Endothelial cell of umbilical vein (primary cell): ENCODE results near the gene NAT10. TPM values are rescaled to one million over a fixed set of nuclear protein-coding genes. Genes with fewer than 3 reads are reported as not detected.

Source experiments
- BruUV-seq: library from RNA; stranded (reverse); fragments of 400-500 nt; replicated peaks from 2 replicates; lab custom pipeline; 2021; lab: Mats Ljungman, UMichigan
- CTCF ChIA-PET: fragments of 300-600, 350-600 bp; sonication (Branson Sonifier 250); formaldehyde crosslinking; loops from one replicate; lab custom pipeline; 2021; ENCODE audit warnings: antibody characterized with exemption, inconsistent platforms; lab: Charles Lee
- POLR2A ChIA-PET: fragments of 300-600, 350-600 bp; sonication (Branson Sonifier 250); formaldehyde crosslinking; loops from one replicate; lab custom pipeline; 2021; ENCODE audit warnings: antibody characterized with exemption, inconsistent platforms; lab: Charles Lee
- DNase-seq: peaks from one replicate; pipeline ENCODE4 v3.0.0-alpha.2; 2011; ENCODE audit warnings: low read depth, low spot score
- FAIRE-seq: peaks from 2 replicates; lab custom pipeline; 2011; peaks lifted over from hg19 to GRCh38; lab: Jason Lieb, UNC
- H2AFZ ChIP-seq: 2 replicates; pipeline ENCODE4 v1.6.0; 2012; ENCODE audit warnings: low read depth, low read length, control low read depth, inconsistent platforms
- H3K27ac ChIP-seq: 2 replicates; pipeline ENCODE4 v1.5.1; 2011; ENCODE audit warnings: low read depth, mild to moderate bottlenecking, control low read depth, low read length, moderate library complexity; ENCODE audit not compliant: insufficient read depth
- H3K27me3 ChIP-seq, 2 experiments: 2 replicates each; pipeline versions ENCODE4 v1.6.0 to v1.6.1; 2011; ENCODE audit warnings: low read length in 2 of 2, mixed read lengths in 1 of 2; ENCODE audit not compliant: control insufficient read depth in 2 of 2, insufficient read depth in 2 of 2
- H3K36me3 ChIP-seq, 2 experiments: 2 replicates in 1 of 2; 3 replicates in 1 of 2; pipeline ENCODE4 v1.5.1; 2011; ENCODE audit warnings: low read length in 2 of 2, mild to moderate bottlenecking in 1 of 2, moderate library complexity in 1 of 2; ENCODE audit not compliant: control insufficient read depth in 2 of 2, insufficient read depth in 2 of 2; ENCODE audit errors: extremely low read depth in 1 of 2
- H3K4me1 ChIP-seq: 3 replicates; pipeline ENCODE4 v1.5.1; 2011; ENCODE audit warnings: mild to moderate bottlenecking, low read length; ENCODE audit not compliant: control insufficient read depth, insufficient read depth; ENCODE audit errors: extremely low read depth
- H3K4me2 ChIP-seq: 2 replicates; pipeline ENCODE4 v1.6.1; 2011; ENCODE audit warnings: low read length, control low read depth, mixed read lengths; ENCODE audit not compliant: insufficient read depth
- H3K4me3 ChIP-seq, 3 experiments: fragments of 200-600 bp in 1 of 3; sonication (generic), shearing (Covaris generic) in 1 of 3; replicated peaks in 1 of 3; 2 replicates each; pipeline ENCODE4 v1.5.1; 2011 to 2016; ENCODE audit warnings: control low read depth in 3 of 3, low read length in 3 of 3, mild to moderate bottlenecking in 2 of 3, inconsistent platforms in 1 of 3, low read depth in 1 of 3, moderate library complexity in 1 of 3; ENCODE audit not compliant: insufficient read depth in 1 of 3
- H3K79me2 ChIP-seq: 2 replicates; pipeline ENCODE4 v1.6.0; 2012; ENCODE audit warnings: low read length, inconsistent platforms; ENCODE audit not compliant: control insufficient read depth, insufficient read depth
- H3K9ac ChIP-seq: replicated peaks from 2 replicates; pipeline ENCODE3; 2011; ENCODE audit warnings: low read length, control low read depth; ENCODE audit not compliant: insufficient read depth; ENCODE audit errors: extremely low read depth
- H3K9me1 ChIP-seq: replicated peaks from 3 replicates; pipeline ENCODE4 v1.6.0; 2011; ENCODE audit warnings: mild to moderate bottlenecking, low read length; ENCODE audit not compliant: control insufficient read depth, insufficient read depth; ENCODE audit errors: extremely low read depth
- H3K9me3 ChIP-seq: replicated peaks from 2 replicates; pipeline ENCODE4 v1.5.1; 2012; ENCODE audit warnings: low read length, inconsistent platforms; ENCODE audit not compliant: control insufficient read depth, insufficient read depth
- H4K20me1 ChIP-seq: replicated peaks from 2 replicates; pipeline ENCODE3; 2011; ENCODE audit warnings: mild to moderate bottlenecking, low read length; ENCODE audit not compliant: control insufficient read depth, insufficient read depth; ENCODE audit errors: extremely low read depth
- EZH2 ChIP-seq: IDR thresholded peaks from 2 replicates; pipeline ENCODE4 v1.6.1; 2012; ENCODE audit warnings: borderline replicate concordance, low read depth, mild to moderate bottlenecking, moderate library complexity, low read length, inconsistent platforms; ENCODE audit not compliant: severe bottlenecking
- FOS ChIP-seq: IDR thresholded peaks from 2 replicates; pipeline ENCODE4 v1.6.1; 2011; ENCODE audit warnings: mild to moderate bottlenecking, low read length, moderate library complexity, borderline replicate concordance; ENCODE audit not compliant: insufficient read depth
- GATA2 ChIP-seq: IDR thresholded peaks from 2 replicates; pipeline ENCODE4 v1.7.0; 2011; ENCODE audit warnings: low read depth, mild to moderate bottlenecking, moderate library complexity, mixed read lengths, low read length; ENCODE audit not compliant: insufficient read length, insufficient read depth
- JUN ChIP-seq: IDR thresholded peaks from 2 replicates; pipeline ENCODE4 v1.6.1; 2011; ENCODE audit warnings: borderline replicate concordance, low read depth; ENCODE audit not compliant: insufficient read length, insufficient read depth
- MAX ChIP-seq: IDR thresholded peaks from 2 replicates; pipeline ENCODE4 v1.6.1; 2011; ENCODE audit not compliant: insufficient read depth, insufficient read length
- MYC ChIP-seq: IDR thresholded peaks from one replicate; pipeline ENCODE4 v1.6.1; 2011; ENCODE audit warnings: mild to moderate bottlenecking, low read depth, low read length
- POLR2A ChIP-seq: IDR thresholded peaks from 2 replicates; pipeline ENCODE4 v1.6.1; 2012; ENCODE audit warnings: low read depth, mild to moderate bottlenecking, control low read depth, low read length
- POLR2AphosphoS5 ChIP-seq: IDR thresholded peaks from 2 replicates; pipeline ENCODE4 v1.6.1; 2012; ENCODE audit warnings: low read depth, mild to moderate bottlenecking, control low read depth, low read length, moderate library complexity; ENCODE audit not compliant: insufficient read depth
- dilution Hi-C: fragments of 300-500 bp; cut with MboI; formaldehyde crosslinking; loops from one replicate; pipeline ENCODE4 v1.15.0; 2019; ENCODE audit warnings: low sequenced_read_pairs; ENCODE audit not compliant: extremely low pct_ligation_motif_present
- intact Hi-C: fragments of 100-400 bp; cut with micrococcal nuclease; formaldehyde crosslinking; loops from one replicate; pipeline ENCODE4 v1.10.0; 2022
- polyA plus RNA-seq, 4 experiments: library from polyadenylated mRNA; depleted of rRNA in 3 of 4; stranded (reverse) in 3 of 4; unstranded in 1 of 4; fragments of >200 nt; gene quantifications; 2 replicates each; pipeline versions ENCODE4 v1.2.1 to v1.2.3, GENCODE V29; 2011 to 2012; ENCODE audit warnings: missing spikeins in 1 of 4
- total RNA-seq: library from RNA; stranded (reverse); gene quantifications from 2 replicates; pipeline ENCODE4 v1.2.3, GENCODE V29; 2021
- TF ChIP-seq, protein P1 (sequence below), 2 donors: IDR thresholded peaks; 1 replicate in 1 of 2; 2 replicates in 1 of 2; pipeline ENCODE4 v1.5.1; 2011; ENCODE audit warnings: low read length in 2 of 2, mild to moderate bottlenecking in 2 of 2, moderate library complexity in 2 of 2, control low read depth in 1 of 2, inconsistent platforms in 1 of 2, low read depth in 1 of 2; ENCODE audit not compliant: insufficient read depth in 1 of 2; ENCODE audit errors: extremely low read depth in 1 of 2

NAT10 gene
- total and polyA plus RNA-seq, 2 donors (not counting 3 experiments of a cell fraction or from before 2014, with no cell fraction given) = 32.0 to 57.6 TPM

GRCh38 chr11:34167961-34168360 lies 62.5 kb downstream of the NAT10 start:
- DNase-seq (no peak), FAIRE-seq (no peak)
- Histone ChIP-seq H2AFZ (no peak overlapping the region), H3K27me3 (no peaks in the 10 kb centered on the region), H3K9me1 (no peaks in the 10 kb centered on the region), H3K36me3 (no peaks in the 10 kb centered on the region), H3K79me2 (no peaks in the 10 kb centered on the region), H3K9me3 (no peaks in the 10 kb centered on the region), H3K4me2 (no peak overlapping the region), H4K20me1 (no peaks in the 10 kb centered on the region), H3K4me3 (no peak overlapping the region), H3K4me1 (peaks cover 3% of the 10 kb centered on the region), H3K9ac (no peak overlapping the region), H3K27ac (no peak overlapping the region)
- dilution Hi-C loops = no loop called here
- no peak for TF ChIP-seq JUN
- no peak for TF ChIP-seq POLR2A
- no peak for TF ChIP-seq MYC
- TF ChIP-seq FOS = no peak
- TF ChIP-seq POLR2AphosphoS5 = no peak
- intact Hi-C loops = no loop called here
- BruUV-seq = no TSS peak
- CTCF ChIA-PET = no interaction called here
- POLR2A ChIA-PET = interaction anchor here (0.6 kb wide), 1 partner anchor 1294 kb away, joined by 3 read pairs; no protein-coding TSS in a partner anchor

- Histone ChIP-seq H3K27ac (no peak overlapping the region), H3K4me2 (no peak overlapping the region), H3K9me1 (no peaks in the 10 kb centered on the region), H2AFZ (no peak overlapping the region), H3K9ac (no peak overlapping the region), H3K4me1 (peaks cover 3% of the 10 kb centered on the region), H3K79me2 (no peaks in the 10 kb centered on the region), H3K9me3 (no peaks in the 10 kb centered on the region), H3K27me3 (no peaks in the 10 kb centered on the region), H3K36me3 (no peaks in the 10 kb centered on the region), H3K4me3 (no peak overlapping the region), H4K20me1 (no peaks in the 10 kb centered on the region)
- no peak for FAIRE-seq
- BruUV-seq = no TSS peak
- ChIA-PET POLR2A (interaction anchor here (0.6 kb wide), 1 partner anchor 1293 kb away, joined by 3 read pairs; no protein-coding TSS in a partner anchor), CTCF (interaction anchor here (1.0 to 1.2 kb wide), 2 partner anchors 17 to 181 kb away, joined by 3 read pairs; no protein-coding TSS in a partner anchor)
- intact Hi-C loops = no loop called here
- dilution Hi-C loops = no loop called here
- no peak for DNase-seq
- TF ChIP-seq EZH2 (no peak), GATA2 (no peak), POLR2AphosphoS5 (no peak), FOS (no peak), MYC (no peak), MAX (no peak), POLR2A (no peak), JUN (no peak)
- TF ChIP-seq, protein P1, sequence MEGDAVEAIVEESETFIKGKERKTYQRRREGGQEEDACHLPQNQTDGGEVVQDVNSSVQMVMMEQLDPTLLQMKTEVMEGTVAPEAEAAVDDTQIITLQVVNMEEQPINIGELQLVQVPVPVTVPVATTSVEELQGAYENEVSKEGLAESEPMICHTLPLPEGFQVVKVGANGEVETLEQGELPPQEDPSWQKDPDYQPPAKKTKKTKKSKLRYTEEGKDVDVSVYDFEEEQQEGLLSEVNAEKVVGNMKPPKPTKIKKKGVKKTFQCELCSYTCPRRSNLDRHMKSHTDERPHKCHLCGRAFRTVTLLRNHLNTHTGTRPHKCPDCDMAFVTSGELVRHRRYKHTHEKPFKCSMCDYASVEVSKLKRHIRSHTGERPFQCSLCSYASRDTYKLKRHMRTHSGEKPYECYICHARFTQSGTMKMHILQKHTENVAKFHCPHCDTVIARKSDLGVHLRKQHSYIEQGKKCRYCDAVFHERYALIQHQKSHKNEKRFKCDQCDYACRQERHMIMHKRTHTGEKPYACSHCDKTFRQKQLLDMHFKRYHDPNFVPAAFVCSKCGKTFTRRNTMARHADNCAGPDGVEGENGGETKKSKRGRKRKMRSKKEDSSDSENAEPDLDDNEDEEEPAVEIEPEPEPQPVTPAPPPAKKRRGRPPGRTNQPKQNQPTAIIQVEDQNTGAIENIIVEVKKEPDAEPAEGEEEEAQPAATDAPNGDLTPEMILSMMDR (IDR thresholded peaks at IDR 0.05; ENCODE audit: extremely low read depth in 1 of 2, insufficient read depth in 1 of 2, low read depth in 1 of 2, low read length in 2 of 2) = no peak
Measured at GRCh38 chr11:34168642-34169420, 63.4 kb downstream of the NAT10 start.
